Immature natural killer cell (primary cell): Measurements from ENCODE around the gene MMP23B. TPM values are rescaled to one million over a fixed set of nuclear protein-coding genes. Genes with fewer than 3 reads are reported as not detected.
A peak's percentile ranks its signal among the peaks of the same experiment; 100 is the strongest.
"Not testable (repeated sequence)": the region's sequence is repeated elsewhere in the genome, so short reads cannot be mapped to it uniquely, and the experiment has no call there.

Source experiments
- DNase-seq, 3 donors: peaks; one replicate each; pipeline ENCODE4 v3.0.0; 2022; ENCODE audit warnings: mixed read lengths in 1 of 3
- H3K27ac Mint-ChIP-seq, 6 donors: one replicate each; pipeline ENCODE4 v1.8.0; 2020; ENCODE audit warnings: mixed read lengths in 6 of 6, mild to moderate bottlenecking in 5 of 6, inconsistent platforms in 4 of 6, moderate library complexity in 3 of 6
- H3K27me3 Mint-ChIP-seq, 3 donors: one replicate each; pipeline ENCODE4 v1.8.0; 2020 to 2021; ENCODE audit warnings: low read depth in 3 of 3, mild to moderate bottlenecking in 3 of 3, mixed read lengths in 3 of 3, moderate library complexity in 3 of 3, inconsistent platforms in 1 of 3
- H3K36me3 Mint-ChIP-seq, 3 donors: one replicate each; pipeline ENCODE4 v1.8.0; 2020; ENCODE audit warnings: mixed read lengths in 3 of 3, inconsistent platforms in 2 of 3, mild to moderate bottlenecking in 2 of 3
- H3K4me1 Mint-ChIP-seq, 2 donors: one replicate each; pipeline ENCODE4 v1.8.0; 2020; ENCODE audit warnings: inconsistent platforms in 2 of 2, mild to moderate bottlenecking in 2 of 2, mixed read lengths in 2 of 2, moderate library complexity in 1 of 2
- H3K4me3 Mint-ChIP-seq, 5 donors: one replicate each; pipeline ENCODE4 v1.8.0; 2020; ENCODE audit warnings: mild to moderate bottlenecking in 5 of 5, mixed read lengths in 5 of 5, inconsistent platforms in 3 of 5, moderate library complexity in 3 of 5
- H3K9me3 Mint-ChIP-seq, 6 donors: one replicate each; pipeline ENCODE4 v1.8.0; 2020; ENCODE audit warnings: mild to moderate bottlenecking in 6 of 6, mixed read lengths in 6 of 6, inconsistent platforms in 4 of 6, moderate library complexity in 3 of 6
- polyA plus RNA-seq, 3 donors: library from polyadenylated mRNA; unstranded; fragments of 300-500 nt; fragmentation: Illumina TruSeq; gene quantifications; one replicate each; pipeline ENCODE4 v1.2.3, GENCODE V29; 2021

Gene MMP23B
- polyA plus RNA-seq, 3 donors from 2014 or later = 10.4 to 22.3 (median 12.6) TPM

DNA sequence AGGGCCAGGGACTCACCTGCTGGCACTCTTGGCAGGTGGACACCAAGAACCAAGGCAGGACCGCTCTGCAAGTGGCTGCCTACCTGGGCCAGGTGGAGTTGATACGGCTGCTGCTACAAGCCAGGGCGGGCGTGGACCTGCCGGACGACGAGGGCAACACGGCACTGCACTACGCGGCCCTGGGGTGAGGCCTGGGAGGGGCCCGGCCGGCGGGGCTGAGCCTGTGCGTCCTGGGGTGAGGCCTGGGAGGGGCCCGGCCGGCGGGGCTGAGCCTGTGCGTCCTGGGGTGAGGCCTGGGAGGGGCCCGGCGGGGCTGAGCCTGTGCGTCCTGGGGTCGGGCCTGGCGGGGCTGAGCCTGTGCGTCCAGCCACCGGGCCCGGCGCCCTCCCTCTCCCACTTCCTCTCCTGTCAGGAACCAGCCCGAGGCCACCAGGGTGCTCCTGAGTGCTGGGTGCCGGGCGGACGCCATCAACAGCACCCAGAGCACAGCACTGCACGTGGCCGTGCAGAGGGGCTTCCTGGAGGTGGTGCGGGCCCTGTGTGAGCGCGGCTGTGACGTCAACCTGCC, 4.6 kb upstream of the MMP23B start:
- peak overlapping the region in 2 of 6 donors; percentile 65 to 77 for H3K27ac Mint-ChIP-seq
- H3K36me3 Mint-ChIP-seq = no peaks in the 10 kb centered on the region
- H3K27me3 Mint-ChIP-seq = peaks cover 8 to 25% (median 9%) of the 10 kb centered on the region in 3 donors
- peaks cover 0 to 2% (median 0%) of the 10 kb centered on the region in 6 donors for H3K9me3 Mint-ChIP-seq
- DNase-seq = no peak
- peak overlapping the region in 3 of 5 donors; percentile 48 to 80 (median 59) for H3K4me3 Mint-ChIP-seq
- H3K4me1 Mint-ChIP-seq = peaks cover 0 to 26% of the 10 kb centered on the region in 2 donors

DNA sequence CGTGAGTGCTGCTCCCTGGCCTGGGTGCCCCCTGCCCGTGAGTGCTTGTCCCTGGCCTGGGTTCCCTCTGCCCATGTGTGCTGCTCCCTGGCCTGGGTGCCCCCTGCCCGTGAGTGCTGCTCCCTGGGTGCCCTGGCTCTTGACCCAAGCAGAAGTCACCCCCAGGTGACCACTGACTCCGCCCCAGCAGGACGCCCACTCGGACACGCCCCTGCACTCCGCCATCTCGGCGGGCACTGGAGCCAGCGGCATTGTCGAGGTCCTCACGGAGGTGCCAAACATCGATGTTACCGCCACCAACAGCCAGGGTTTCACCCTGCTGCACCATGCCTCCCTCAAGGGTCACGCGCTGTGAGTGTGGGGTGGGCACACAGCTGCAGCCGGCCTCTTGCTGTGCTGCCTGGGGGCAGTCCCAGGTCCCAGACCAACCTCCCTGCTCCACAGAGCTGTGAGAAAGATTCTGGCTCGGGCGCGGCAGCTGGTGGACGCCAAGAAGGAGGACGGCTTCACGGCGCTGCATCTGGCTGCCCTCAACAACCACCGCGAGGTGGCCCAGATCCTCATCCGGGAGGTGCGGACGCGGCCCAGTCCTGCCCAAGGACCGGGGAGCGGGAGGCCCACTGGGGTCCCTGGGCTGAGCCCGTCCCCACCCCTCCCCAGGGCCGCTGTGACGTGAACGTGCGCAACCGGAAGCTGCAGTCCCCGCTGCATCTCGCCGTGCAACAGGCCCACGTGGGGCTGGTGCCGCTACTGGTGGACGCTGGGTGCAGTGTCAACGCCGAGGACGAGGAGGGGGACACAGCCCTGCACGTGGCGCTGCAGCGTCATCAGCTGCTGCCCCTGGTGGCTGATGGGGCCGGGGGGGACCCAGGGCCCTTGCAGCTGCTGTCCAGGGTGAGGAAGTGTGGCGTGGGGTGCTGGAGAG, 3.9 kb upstream of the MMP23B start:
- DNase-seq = peak; percentile 38 to 51 (median 45)
- Mint-ChIP-seq H3K36me3 (no peaks in the 10 kb centered on the region), H3K9me3 (peaks cover 0 to 2% (median 0%) of the 10 kb centered on the region in 6 donors), H3K4me1 (peaks cover 0 to 21% of the 10 kb centered on the region in 2 donors), H3K27me3 (peaks cover 8 to 23% (median 9%) of the 10 kb centered on the region in 3 donors), H3K4me3 (peak overlapping the region; percentile 59 to 80 (median 71)), H3K27ac (peak overlapping the region; percentile 29 to 84 (median 71))

DNA sequence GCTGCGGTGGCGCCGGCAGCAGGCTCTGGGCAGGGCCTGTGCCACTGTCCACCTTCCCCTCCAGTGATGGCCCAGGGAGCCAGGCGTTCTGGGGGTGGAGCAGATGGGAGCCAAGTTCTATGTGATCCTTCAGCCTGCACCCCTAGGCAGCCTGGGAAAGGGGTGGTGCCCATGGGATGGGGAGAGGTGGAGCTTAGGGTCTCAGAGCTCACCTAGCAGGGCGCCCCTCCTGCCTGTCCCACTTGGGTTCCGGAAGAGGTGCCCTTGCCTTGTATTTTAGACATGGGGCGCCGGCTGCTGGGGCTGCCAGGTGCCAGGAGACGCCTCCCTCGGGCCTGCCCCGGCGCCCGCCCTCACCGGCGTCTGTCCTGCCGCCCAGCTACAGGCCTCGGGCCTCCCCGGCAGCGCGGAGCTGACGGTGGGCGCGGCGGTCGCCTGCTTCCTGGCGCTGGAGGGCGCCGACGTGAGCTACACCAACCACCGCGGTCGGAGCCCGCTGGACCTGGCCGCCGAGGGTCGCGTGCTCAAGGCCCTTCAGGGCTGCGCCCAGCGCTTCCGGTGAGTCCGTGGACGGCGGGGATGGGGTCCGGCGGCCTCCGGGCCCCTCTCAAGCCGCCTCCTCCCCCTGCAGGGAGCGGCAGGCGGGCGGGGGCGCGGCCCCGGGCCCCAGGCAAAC, 3.1 kb upstream of the MMP23B start:
- H3K4me1 Mint-ChIP-seq = peaks cover 0 to 21% of the 10 kb centered on the region in 2 donors

DNA sequence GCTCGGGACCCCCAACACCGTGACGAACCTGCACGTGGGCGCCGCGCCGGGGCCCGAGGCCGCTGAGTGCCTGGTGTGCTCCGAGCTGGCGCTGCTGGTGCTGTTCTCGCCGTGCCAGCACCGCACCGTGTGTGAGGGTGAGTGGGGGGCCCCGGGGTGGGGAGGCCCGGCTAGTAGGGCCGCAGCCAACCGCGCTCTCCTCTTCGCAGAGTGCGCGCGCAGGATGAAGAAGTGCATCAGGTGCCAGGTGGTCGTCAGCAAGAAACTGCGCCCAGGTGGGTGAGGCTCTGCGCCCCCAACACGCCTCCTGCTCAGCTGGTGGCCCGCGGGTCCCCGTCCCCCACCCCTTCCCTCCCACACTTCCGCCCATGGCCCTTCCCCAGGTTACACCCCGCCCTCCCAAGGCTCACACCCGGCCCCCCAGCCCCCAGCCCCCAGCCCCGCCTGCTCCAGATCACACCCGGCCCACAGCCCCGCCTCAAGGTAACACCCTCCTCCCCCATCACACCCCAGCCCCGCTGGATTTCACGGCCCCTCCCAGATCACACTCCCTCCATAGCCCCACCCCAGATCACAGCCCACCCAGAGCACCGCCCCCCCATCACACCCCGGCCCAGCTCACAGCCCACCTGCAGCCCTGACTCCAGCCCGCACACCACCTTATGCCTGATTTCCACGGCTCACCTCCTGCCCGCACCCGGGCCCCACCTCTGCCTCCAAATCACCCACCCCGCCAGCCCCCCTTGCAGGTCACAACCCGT, 2.4 kb upstream of the MMP23B start:
- Mint-ChIP-seq H3K4me1 (peaks cover 0 to 21% of the 10 kb centered on the region in 2 donors), H3K27ac (peak overlapping the region; percentile 80 to 99 (median 96)), H3K4me3 (peak overlapping the region; percentile 66 to 90 (median 87)), H3K27me3 (peaks cover 8 to 23% (median 9%) of the 10 kb centered on the region in 3 donors), H3K9me3 (peaks cover 0 to 2% (median 0%) of the 10 kb centered on the region in 6 donors), H3K36me3 (no peaks in the 10 kb centered on the region)
- DNase-seq = peak; percentile 98 to 99 (median 98)

More for the DNA sequence above, 3.1 kb upstream of the MMP23B start:
- peaks cover 8 to 23% (median 9%) of the 10 kb centered on the region in 3 donors for H3K27me3 Mint-ChIP-seq
- peaks cover 0 to 2% (median 0%) of the 10 kb centered on the region in 6 donors for H3K9me3 Mint-ChIP-seq
- H3K27ac Mint-ChIP-seq = peak overlapping the region in 5 of 6 donors; percentile 29 to 84 (median 74)
- DNase-seq = peak; percentile 58 to 61 (median 61)
- no peaks in the 10 kb centered on the region for H3K36me3 Mint-ChIP-seq
- H3K4me3 Mint-ChIP-seq = peak overlapping the region; percentile 59 to 80 (median 71)

DNA sequence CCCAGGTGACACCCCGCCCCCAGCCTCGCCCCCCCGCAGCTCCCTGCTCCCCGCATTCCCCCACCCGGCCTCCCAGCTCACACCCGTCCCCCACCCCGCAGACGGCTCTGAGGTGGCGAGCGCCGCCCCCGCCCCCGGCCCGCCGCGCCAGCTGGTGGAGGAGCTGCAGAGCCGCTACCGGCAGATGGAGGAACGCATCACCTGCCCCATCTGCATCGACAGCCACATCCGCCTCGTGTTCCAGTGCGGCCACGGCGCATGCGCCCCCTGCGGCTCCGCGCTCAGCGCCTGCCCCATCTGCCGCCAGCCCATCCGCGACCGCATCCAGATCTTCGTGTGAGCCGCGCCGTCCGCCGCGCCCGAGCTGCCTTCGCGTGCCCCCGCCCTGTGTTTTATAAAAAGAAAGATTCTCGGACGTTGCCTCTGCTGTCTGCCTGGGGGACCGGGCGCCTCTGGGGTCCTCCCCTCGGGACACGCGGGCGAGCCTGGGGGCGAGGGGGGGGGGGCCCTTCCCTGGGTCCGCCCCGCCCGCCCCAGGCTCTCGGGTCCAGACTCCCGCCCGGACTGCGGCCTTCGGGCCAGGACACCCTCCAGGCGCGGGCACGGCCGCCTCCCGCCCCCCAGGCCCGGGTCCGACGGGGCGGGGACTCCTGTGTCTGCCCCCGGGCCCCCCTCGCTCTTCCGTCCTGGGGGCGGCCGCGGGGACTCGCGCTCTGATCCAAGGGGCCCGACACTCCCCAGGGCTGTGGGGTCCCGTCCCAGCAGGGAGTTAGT, 1.6 kb upstream of the MMP23B start:
- H3K4me3 Mint-ChIP-seq = peak overlapping the region; percentile 87 to 92 (median 92)
- H3K27me3 Mint-ChIP-seq = peaks cover 8 to 23% (median 9%) of the 10 kb centered on the region in 3 donors
- H3K4me1 Mint-ChIP-seq = peaks cover 0 to 19% of the 10 kb centered on the region in 2 donors
- H3K27ac Mint-ChIP-seq = peak overlapping the region; percentile 91 to 99 (median 96)
- no peaks in the 10 kb centered on the region for H3K36me3 Mint-ChIP-seq
- peak; percentile 98 to 99 (median 99) for DNase-seq
- H3K9me3 Mint-ChIP-seq = peaks cover 0 to 2% (median 0%) of the 10 kb centered on the region in 6 donors

DNA sequence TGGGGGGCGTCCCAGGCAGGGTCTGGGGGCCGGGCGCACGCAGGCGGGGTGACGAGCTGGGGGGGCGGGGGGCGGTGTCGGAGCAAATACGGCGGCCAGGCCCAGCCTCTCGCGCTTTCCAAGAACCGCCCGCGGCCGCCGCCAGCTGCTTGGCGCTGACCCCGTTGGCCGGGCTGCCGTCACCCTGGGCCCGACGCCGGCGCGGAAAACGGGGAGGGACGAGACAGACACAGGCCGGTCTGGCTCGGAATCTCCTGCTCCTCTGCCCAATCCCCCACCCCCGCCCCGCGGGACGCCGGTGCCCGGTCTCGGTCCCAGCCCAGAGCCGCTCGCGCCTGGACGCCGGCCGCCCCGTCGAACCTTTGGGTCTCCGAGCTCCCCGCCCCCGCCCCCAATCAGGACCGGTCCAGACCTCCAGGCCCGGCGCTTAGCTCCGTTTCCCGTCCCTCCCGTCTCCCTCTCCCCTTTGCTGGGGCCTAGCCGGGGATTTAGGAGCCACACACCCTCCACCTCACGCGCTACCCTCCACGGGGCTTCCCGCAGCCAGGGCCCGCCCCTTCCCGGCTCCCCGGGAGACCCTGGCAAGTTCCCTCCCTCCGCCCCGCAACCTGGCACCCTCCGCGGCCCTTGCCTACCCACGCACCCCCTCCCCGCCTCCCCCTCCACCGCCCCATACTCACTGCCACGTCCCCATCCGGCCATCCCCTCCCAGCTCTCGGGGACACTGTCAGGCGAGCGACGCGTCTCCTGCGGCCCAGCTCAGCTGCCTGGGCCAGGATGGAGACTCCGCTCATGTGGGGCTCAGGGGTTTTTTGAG, 800 bp upstream of the MMP23B start:
- Mint-ChIP-seq H3K4me1 (peaks cover 0 to 14% of the 10 kb centered on the region in 2 donors), H3K27me3 (peaks cover 7 to 23% (median 8%) of the 10 kb centered on the region in 3 donors), H3K4me3 (peak overlapping the region; percentile 85 to 88 (median 86)), H3K27ac (peak overlapping the region; percentile 86 to 95 (median 94)), H3K9me3 (peaks cover 0 to 2% (median 0%) of the 10 kb centered on the region in 6 donors), H3K36me3 (no peaks in the 10 kb centered on the region)
- peak; percentile 61 to 74 (median 68) for DNase-seq

DNA sequence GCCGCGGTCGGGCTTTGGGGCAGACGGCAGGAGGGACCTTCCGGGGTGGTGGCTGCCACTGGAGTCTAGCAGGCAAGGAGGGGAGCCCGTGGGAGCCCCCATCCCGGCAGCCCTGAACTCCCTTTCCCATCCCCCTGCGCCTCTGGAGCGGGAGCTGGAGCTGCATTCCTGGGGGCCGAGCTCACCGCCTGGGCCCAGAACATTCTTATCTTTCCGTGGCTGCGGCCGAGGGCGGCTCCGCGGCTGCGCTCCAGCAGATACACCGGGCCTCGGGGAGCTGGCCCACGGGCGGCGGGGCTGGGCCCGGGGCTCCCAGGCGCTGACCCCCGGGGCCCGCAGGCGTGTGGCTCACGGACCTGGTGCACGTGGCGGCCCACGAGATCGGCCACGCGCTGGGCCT, 1.4 kb downstream of the MMP23B start:
- not testable (repeated sequence) for H3K4me1 Mint-ChIP-seq, H3K36me3 Mint-ChIP-seq, DNase-seq, H3K4me3 Mint-ChIP-seq, H3K27ac Mint-ChIP-seq, H3K9me3 Mint-ChIP-seq
- H3K27me3 Mint-ChIP-seq = peaks cover 8 to 15% (median 10%) of the 10 kb centered on the region in 3 donors

DNA sequence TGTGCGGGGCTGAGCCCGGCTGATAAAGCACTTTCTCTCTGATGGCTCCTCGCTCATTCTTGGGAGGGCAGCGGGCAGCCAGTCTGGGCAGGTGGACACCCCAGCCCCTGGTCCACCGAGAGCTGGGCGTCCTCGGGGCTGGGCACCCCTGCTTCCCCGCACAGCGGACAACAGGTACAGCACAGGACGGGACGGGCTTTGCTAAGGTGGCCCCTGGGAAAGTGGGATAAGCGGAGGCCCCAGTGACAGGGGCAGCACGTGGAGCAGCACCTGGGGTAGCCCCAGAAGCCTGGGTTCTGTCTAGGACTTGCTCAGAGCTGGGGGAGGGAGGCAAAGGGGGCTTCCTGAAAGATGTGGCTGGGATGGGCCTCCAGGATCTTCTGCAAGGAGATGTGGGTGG, 2.6 kb downstream of the MMP23B start:
- H3K4me3 Mint-ChIP-seq, H3K36me3 Mint-ChIP-seq, DNase-seq, H3K4me1 Mint-ChIP-seq, H3K27ac Mint-ChIP-seq, H3K9me3 Mint-ChIP-seq: not testable (repeated sequence)
- peaks cover 8 to 10% (median 10%) of the 10 kb centered on the region in 3 donors for H3K27me3 Mint-ChIP-seq

DNA sequence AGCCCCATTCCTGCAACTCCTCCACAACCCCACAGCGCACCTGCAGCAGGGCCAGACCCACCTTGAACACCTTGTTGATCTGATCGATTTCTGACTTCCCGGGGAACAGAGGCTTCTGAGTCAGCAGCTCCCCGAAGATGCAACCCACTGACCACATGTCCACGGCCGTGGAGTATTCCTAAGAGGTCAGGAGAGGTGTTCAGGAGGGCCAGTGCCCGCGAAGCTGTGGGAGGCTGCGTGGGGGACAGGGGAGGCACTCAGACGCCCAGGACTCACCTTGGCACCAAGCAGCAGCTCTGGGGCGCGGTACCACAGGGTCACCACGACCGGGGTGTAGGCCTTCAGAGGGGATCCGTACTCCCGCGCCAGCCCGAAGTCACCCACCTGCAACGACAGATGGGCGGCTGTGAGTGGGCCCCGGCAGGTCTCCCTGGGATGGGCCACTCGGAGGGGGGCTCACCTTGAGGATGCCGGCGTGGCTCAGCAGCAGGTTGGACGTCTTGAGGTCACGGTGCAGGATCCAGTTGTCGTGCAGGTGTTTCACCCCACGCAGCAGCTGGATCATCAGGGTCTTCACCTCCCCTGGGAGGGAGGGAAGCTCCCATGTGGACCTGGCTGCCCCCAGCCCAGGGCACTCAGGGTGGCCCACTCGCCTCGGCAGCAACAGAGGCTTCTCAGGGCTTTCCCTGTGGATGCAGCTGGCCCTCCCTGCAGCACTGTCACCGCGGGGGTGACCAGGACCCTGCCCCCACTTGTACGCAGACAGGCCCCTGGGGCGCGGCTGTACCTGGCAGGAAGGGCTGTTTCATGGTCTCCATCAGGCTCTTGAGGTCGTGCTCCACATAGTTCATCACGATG, 4.9 kb downstream of the MMP23B start:
- Mint-ChIP-seq H3K27ac (peak overlapping the region in 2 of 6 donors; percentile 12 to 65), H3K4me3 (peak overlapping the region in 1 of 5 donors; percentile 17)
- H3K4me1 Mint-ChIP-seq, H3K9me3 Mint-ChIP-seq, H3K36me3 Mint-ChIP-seq, H3K27me3 Mint-ChIP-seq, DNase-seq: not testable (repeated sequence)

DNA sequence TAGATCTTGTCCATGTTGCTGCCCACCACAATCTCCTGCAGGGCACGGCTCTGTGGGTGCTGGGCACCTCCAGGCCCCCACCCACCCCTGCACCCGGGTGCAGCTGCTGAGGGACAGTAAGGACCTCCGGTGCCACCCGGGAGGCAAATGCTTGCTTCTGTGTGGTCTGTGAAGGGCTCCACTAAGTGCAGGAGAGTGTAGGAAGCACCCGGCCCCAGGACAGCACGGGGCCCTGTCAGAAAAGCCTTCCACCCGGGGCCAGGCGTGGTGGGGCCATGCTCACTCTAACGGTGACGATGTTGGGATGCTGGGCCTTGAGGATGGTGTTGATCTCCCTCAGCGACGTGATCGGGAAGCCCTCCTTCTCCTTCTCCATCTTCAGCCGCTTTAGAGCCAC, 5.5 kb downstream of the MMP23B start:
- not testable (repeated sequence) for H3K9me3 Mint-ChIP-seq, H3K4me3 Mint-ChIP-seq, DNase-seq, H3K36me3 Mint-ChIP-seq, H3K4me1 Mint-ChIP-seq, H3K27me3 Mint-ChIP-seq, H3K27ac Mint-ChIP-seq

DNA sequence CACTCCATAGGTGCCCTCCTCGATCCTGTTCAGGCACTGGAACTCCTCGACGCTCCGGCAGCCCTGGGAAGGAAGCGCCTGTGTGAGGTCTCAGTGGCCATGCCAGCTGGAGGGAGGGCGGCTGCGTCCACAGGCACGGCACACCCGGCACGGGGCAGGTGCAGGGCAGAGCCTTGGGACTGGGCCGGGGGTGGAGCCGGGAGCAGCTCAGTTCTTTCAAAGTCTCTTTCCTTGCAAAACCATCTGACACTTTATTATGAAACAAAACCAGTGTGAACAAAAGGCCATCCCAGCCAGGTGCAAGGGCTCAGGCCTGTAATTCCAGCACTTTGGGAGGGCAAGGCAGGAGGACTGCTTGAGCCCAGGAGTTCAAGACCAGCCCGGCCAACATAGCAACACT, 6.6 kb downstream of the MMP23B start:
- H3K27me3 Mint-ChIP-seq, H3K9me3 Mint-ChIP-seq, H3K4me3 Mint-ChIP-seq, H3K4me1 Mint-ChIP-seq, DNase-seq, H3K27ac Mint-ChIP-seq, H3K36me3 Mint-ChIP-seq: not testable (repeated sequence)
